Measurements from ENCODE around the gene SH3PXD2A.

The SH3PXD2A gene

GRCh38 chr10:103558911-103559310 is 296.5 kb downstream of the SH3PXD2A start:
- DNase-seq (ENCODE audit: low read depth): no peak

GRCh38 chr10:103557455-103557854 is 297.9 kb downstream of the SH3PXD2A start:
- DNase-seq (ENCODE audit: low read depth): no peak

GRCh38 chr10:103556383-103557007 is 298.9 kb downstream of the SH3PXD2A start:
- no peak for DNase-seq (ENCODE audit: low read depth)

GRCh38 chr10:103555712-103556111 is 299.7 kb downstream of the SH3PXD2A start:
- no peak for DNase-seq (ENCODE audit: low read depth)

GRCh38 chr10:103555325-103555649 is 300.1 kb downstream of the SH3PXD2A start:
- DNase-seq (ENCODE audit: low read depth): no peak

- DNase-seq (ENCODE audit: low read depth): peak; percentile 11
Measured at GRCh38 chr10:103554488-103555324, 300.7 kb downstream of the SH3PXD2A start.

GRCh38 chr10:103553743-103554487 is 301.5 kb downstream of the SH3PXD2A start:
- DNase-seq (ENCODE audit: low read depth): no peak

- DNase-seq (ENCODE audit: low read depth): no peak
Measured at GRCh38 chr10:103552856-103553742, 302.3 kb downstream of the SH3PXD2A start.

GRCh38 chr10:103551619-103552602 is 303.5 kb downstream of the SH3PXD2A start:
- no peak for DNase-seq (ENCODE audit: low read depth)

- no peak for DNase-seq (ENCODE audit: low read depth)
Measured at GRCh38 chr10:103550229-103550628, 305.1 kb downstream of the SH3PXD2A start.

GRCh38 chr10:103549349-103549685 is 306.1 kb downstream of the SH3PXD2A start:
- no peak for DNase-seq (ENCODE audit: low read depth)

GRCh38 chr10:103548581-103549348 is 306.6 kb downstream of the SH3PXD2A start:
- no peak for DNase-seq (ENCODE audit: low read depth)

- no peak for DNase-seq (ENCODE audit: low read depth)
Measured at GRCh38 chr10:103548006-103548405, 307.4 kb downstream of the SH3PXD2A start.

- no peak for DNase-seq (ENCODE audit: low read depth)
Measured at GRCh38 chr10:103547391-103547946, 307.9 kb downstream of the SH3PXD2A start.

- no peak for DNase-seq (ENCODE audit: low read depth)
Measured at GRCh38 chr10:103546401-103546800, 309.0 kb downstream of the SH3PXD2A start.

GRCh38 chr10:103545771-103546281 is 309.6 kb downstream of the SH3PXD2A start:
- DNase-seq (ENCODE audit: low read depth): no peak

GRCh38 chr10:103545366-103545765 is 310.0 kb downstream of the SH3PXD2A start:
- DNase-seq (ENCODE audit: low read depth): no peak

GRCh38 chr10:103544657-103545310 is 310.6 kb downstream of the SH3PXD2A start:
- DNase-seq (ENCODE audit: low read depth): no peak
